Dendritic cell treated with granulocyte-macrophage colony-stimulating factor and Interleukin-4, amounts not matched to agents 40 ng/mL and 50 ng/mL, for 4 days (primary cell): ENCODE results near the gene RIMS1.
"Not testable (repeated sequence)": the region's sequence is repeated elsewhere in the genome, so short reads cannot be mapped to it uniquely, and the experiment has no call there.

Experiments used
- H3K27ac Mint-ChIP-seq: one replicate; pipeline ENCODE4 v1.8.0; 2022; ENCODE audit warnings: mild to moderate bottlenecking, mixed read lengths
- H3K27me3 Mint-ChIP-seq: one replicate; pipeline ENCODE4 v1.8.0; 2022; ENCODE audit warnings: mild to moderate bottlenecking, mixed read lengths
- H3K36me3 Mint-ChIP-seq: one replicate; pipeline ENCODE4 v1.8.0; 2022; ENCODE audit warnings: low read depth, mixed read lengths
- H3K4me1 Mint-ChIP-seq: one replicate; pipeline ENCODE4 v1.8.0; 2022; ENCODE audit warnings: low read depth, mixed read lengths
- H3K4me3 Mint-ChIP-seq: one replicate; pipeline ENCODE4 v1.8.0; 2022; ENCODE audit warnings: mild to moderate bottlenecking, moderate library complexity, mixed read lengths
- H3K9me3 Mint-ChIP-seq: one replicate; pipeline ENCODE4 v1.8.0; 2022; ENCODE audit warnings: mixed read lengths
- intact Hi-C: fragments of 100-400 bp; cut with micrococcal nuclease; formaldehyde crosslinking; loops from one replicate; pipeline ENCODE4 v1.15.0; 2022

The RIMS1 gene

DNA sequence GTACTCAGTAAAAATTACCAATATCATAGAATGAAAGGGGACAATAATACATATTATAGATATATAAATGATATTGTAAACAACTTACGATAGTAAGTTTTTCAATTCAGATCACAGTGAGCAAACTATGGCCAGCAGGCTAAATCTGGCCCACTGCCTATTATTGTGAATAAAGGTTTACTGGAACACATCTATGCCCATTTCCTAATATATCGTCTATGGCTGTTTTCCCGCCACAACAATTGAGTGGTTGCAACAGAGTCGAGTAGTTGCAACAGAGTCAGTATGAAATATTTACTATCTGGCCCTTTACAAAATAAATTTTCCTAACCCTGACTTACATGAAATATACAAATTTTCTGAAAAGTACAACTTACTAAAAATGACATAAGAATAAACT, 438.2 kb downstream of the RIMS1 start:
- no peaks in the 10 kb centered on the region for H3K36me3 Mint-ChIP-seq
- intact Hi-C loops = no loop called here
- no peak overlapping the region for H3K4me3 Mint-ChIP-seq
- H3K27me3 Mint-ChIP-seq = no peaks in the 10 kb centered on the region
- no peaks in the 10 kb centered on the region for H3K4me1 Mint-ChIP-seq
- no peak overlapping the region for H3K27ac Mint-ChIP-seq
- no peaks in the 10 kb centered on the region for H3K9me3 Mint-ChIP-seq

DNA sequence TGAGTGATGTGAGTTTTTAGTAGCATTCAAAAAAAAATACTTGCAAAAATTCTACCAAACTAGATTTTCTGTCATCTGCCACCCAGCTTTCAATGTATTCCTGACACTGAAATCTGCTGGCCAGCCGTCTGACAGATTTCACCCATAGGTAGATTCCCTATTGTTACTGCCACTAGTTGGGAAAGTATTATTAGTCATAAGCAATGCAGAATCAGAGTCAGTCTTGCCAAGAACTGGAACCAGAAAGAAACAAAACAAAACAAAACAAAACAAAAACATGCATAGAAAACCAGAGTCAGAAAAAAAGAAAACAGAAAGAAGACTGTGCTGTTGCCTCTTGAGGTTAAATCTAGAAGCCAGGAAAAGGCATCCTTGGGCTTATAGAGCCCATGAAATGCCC, 442.4 kb downstream of the RIMS1 start:
- no peak overlapping the region for H3K27ac Mint-ChIP-seq
- no peak overlapping the region for H3K4me3 Mint-ChIP-seq

DNA sequence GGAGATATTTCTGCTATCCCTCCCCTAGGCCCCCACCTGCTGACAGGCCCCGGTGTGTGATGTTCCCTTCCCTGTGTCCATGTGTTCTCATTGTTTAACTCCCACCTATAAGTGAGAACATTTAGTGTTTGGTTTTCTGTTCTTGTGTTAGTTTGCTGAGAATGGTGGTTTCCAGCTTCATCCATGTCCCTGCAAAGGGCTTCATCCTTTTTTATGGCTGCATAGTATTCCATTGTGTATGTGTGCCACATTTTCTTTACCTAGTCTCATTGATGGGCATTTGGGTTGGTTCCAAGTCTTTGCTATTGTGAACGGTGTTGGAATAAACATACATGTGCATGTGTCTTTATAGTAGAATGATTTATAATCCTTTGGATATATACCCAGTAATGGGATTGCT, 448.9 kb downstream of the RIMS1 start:
- H3K36me3 Mint-ChIP-seq, H3K27me3 Mint-ChIP-seq, H3K4me1 Mint-ChIP-seq, H3K27ac Mint-ChIP-seq, H3K9me3 Mint-ChIP-seq, H3K4me3 Mint-ChIP-seq, intact Hi-C loops: not testable (repeated sequence)

More for the DNA sequence above, 442.4 kb downstream of the RIMS1 start:
- intact Hi-C loops = no loop called here
- Mint-ChIP-seq H3K27me3 (no peaks in the 10 kb centered on the region), H3K4me1 (no peaks in the 10 kb centered on the region), H3K9me3 (no peaks in the 10 kb centered on the region), H3K36me3 (no peaks in the 10 kb centered on the region)

DNA sequence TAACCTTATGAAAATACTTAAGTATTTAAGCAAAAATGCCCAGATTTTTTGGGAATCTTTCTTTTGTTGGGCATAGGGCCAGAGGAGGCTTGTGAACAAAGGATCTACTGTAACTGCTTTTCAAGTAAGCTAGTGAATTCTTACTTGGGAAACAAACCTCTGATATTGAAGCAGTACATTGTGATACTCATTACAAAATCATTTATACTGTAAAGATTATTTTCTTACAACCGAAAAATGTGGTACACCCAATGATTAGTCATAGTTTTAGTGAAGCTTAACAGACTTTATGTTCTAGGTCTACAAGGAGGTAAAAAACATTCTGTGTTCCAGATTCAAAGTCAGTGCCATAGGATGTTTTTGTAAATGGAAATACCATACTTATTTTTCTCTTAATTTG, 462.6 kb downstream of the RIMS1 start:
- H3K36me3 Mint-ChIP-seq = no peaks in the 10 kb centered on the region
- no peaks in the 10 kb centered on the region for H3K9me3 Mint-ChIP-seq
- H3K27me3 Mint-ChIP-seq = no peaks in the 10 kb centered on the region
- intact Hi-C loops = no loop called here
- no peaks in the 10 kb centered on the region for H3K4me1 Mint-ChIP-seq
- no peak overlapping the region for H3K4me3 Mint-ChIP-seq
- no peak overlapping the region for H3K27ac Mint-ChIP-seq

DNA sequence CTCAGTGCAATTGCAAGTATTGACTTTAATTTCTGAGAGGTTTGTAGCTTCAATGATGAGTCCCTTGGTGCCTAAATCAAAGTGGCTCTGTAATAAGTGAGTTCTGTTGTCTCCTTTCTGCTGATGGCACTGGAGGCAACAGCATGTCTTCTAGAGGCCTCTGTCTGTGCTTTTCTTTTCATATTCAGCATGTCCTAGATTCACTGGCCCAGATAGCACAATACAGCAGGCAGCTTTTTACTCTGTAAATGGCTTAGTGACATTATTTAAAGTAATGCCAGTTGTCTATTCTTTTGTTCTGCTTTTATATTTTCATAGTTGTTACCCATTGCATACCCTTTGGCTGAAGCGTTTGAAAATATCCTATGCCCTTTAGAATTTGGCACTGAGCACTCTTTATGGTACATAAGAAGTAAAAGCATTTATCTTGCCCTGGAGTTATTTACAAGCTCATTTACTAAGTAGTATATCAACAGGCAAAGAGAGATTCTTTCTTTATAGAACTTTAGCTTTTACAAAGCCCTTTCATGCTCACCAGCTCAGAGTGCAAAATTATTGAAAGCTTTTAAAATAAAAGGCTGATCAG, 464.0 kb downstream of the RIMS1 start:
- Mint-ChIP-seq H3K27me3 (no peaks in the 10 kb centered on the region), H3K36me3 (no peaks in the 10 kb centered on the region), H3K4me3 (no peak overlapping the region), H3K4me1 (no peaks in the 10 kb centered on the region), H3K27ac (no peak overlapping the region), H3K9me3 (no peaks in the 10 kb centered on the region)
- intact Hi-C loops = no loop called here

DNA sequence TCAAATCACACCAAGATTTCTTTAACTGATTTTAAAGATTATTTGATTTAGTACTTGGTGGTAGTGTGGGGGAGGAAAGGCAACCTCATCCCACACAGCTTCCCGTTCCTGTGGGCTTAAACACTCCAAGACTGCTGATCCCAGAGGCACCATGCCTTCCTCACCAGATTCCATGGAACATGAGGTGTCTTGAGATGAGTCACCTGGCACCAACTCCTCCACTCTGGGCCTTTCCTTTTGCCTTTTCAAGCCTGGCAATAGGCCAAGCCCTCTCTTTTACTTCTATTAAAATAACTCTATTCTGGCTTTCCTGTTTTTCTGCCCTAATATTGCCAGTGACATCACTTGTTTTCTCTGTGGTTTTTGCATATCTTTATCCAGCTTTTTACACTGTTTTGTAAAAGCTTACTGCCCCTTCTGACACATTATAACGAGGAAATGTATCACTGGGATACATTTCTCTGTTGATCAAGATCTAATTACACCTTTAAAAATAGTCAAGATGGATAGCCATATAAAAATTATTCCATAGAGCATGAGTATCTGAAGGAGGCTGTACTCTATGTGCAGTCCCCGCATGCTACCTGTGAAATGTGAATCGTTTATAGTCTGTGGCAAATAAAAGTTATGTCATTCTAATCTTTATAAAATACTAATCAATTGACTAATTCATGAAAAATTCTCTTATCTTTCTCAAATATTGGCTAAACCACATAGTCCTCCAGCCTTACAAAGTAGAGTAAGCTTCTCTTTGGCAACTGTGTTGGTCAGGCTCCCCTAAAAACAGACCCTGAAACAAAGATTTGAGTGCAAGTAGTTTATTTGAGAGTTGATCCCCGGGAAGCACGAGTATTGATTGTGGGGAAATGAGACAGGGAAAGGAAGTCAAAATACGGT, 477.7 kb downstream of the RIMS1 start:
- Mint-ChIP-seq H3K27ac (no peak overlapping the region), H3K36me3 (no peaks in the 10 kb centered on the region), H3K4me1 (no peaks in the 10 kb centered on the region), H3K4me3 (no peak overlapping the region), H3K27me3 (peaks cover 1% of the 10 kb centered on the region), H3K9me3 (no peaks in the 10 kb centered on the region)
- intact Hi-C loops = no loop called here

DNA sequence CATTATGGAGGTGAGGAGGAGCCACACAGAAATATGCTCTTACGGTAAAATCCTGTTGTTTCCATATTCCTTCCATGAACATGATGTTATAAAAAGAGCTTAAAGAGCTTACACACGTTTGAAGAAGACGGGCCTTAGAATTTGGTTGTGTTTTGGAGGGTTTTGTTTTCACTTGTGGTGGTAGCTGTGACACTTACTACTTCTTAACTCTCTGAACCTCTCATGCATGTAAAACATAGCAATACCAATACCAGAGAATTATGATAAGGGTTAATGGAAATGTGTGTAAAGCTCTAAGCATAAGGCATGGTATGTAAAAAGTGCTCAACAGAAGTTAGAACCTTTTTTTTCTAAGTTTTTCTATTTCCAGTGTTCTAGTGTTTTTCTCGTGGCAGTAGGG, 479.4 kb downstream of the RIMS1 start:
- H3K27ac Mint-ChIP-seq = no peak overlapping the region
- no peaks in the 10 kb centered on the region for H3K9me3 Mint-ChIP-seq
- H3K36me3 Mint-ChIP-seq = no peaks in the 10 kb centered on the region
- no peak overlapping the region for H3K4me3 Mint-ChIP-seq
- intact Hi-C loops = no loop called here
- H3K27me3 Mint-ChIP-seq = peaks cover 1% of the 10 kb centered on the region
- H3K4me1 Mint-ChIP-seq = no peaks in the 10 kb centered on the region

DNA sequence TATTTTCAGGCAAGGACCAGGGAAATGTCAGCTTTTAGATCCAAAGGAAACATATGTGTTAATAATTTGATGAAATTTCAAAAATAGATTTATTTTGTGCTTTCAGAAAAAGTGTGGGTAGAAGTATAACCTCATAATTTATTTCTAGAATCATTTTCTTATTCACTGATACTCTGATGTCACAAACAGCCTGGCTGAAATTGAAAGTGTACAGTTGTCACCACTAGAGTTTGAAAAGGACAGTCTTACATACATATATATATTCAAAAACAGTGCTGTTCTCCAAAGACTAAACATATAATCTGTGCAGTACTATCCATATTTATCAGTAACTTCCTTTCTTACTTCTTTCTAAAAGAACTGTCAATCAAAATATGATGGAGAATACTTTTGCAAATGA, 481.1 kb downstream of the RIMS1 start:
- Mint-ChIP-seq H3K4me3 (no peak overlapping the region), H3K27me3 (peaks cover 3% of the 10 kb centered on the region), H3K4me1 (no peaks in the 10 kb centered on the region), H3K36me3 (no peaks in the 10 kb centered on the region), H3K9me3 (no peaks in the 10 kb centered on the region), H3K27ac (no peak overlapping the region)
- intact Hi-C loops = no loop called here

DNA sequence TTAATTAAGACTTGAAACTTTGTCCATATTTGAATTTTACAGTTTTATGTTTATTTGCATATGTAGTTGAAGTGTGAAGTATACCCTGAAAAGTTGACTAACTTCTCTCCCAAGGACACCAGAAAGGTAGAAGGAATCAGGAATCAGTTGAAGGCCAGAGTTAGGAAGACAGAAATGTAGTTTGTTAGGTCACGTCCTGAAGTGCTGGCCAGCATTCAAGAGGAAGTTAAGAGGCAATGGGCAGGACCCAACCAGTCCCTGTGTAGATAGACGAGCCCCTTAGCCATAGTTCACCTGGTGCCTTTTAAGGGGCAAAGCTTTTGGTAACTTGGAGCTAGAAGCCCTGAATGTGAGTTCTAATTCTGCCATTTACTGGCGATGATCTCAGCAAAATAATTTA, 485.1 kb downstream of the RIMS1 start:
- Mint-ChIP-seq H3K27ac (no peak overlapping the region), H3K27me3 (peaks cover 1% of the 10 kb centered on the region), H3K9me3 (no peaks in the 10 kb centered on the region), H3K36me3 (no peaks in the 10 kb centered on the region), H3K4me1 (no peaks in the 10 kb centered on the region), H3K4me3 (no peak overlapping the region)
- intact Hi-C loops = no loop called here

DNA sequence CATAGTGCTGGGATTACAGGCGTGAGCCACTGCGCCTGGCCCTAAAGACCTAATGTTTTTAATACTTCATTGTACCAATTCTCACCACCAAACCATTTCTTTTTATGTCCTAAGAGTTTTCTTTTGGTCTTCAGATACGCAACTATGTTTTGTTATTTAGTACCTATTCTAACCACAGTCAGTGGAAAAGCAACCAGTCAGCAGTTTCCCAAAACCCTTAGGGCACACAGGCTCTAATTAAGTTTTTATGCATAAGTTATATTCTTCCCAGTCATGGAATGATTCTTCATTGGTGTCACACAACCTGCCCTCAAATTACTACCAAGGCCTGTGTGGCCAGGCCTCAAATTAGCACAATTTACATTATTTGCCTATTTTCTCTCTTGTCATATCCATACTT, 487.8 kb downstream of the RIMS1 start:
- intact Hi-C loops = no loop called here
- Mint-ChIP-seq H3K9me3 (no peaks in the 10 kb centered on the region), H3K27ac (no peak overlapping the region), H3K27me3 (peaks cover 1% of the 10 kb centered on the region), H3K4me3 (no peak overlapping the region), H3K36me3 (no peaks in the 10 kb centered on the region), H3K4me1 (no peaks in the 10 kb centered on the region)

DNA sequence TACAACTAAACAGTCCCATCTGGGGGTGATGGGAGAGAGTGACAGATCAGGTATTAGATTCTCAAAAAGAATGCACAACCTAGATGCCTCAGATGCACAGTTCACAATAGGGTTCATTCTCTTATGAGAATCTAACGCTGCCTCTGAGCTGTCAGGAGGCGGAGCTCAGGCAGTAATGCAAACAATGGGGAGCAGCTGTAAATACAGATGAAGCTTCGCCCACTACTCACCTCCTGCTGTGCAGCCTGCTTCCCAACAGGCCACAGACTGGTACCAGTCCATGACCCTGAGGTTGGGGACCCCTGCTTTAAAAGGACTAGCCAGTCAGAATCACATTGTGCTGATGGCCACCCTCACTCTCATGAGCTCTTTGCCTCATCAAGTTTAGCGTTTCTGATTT, 488.5 kb downstream of the RIMS1 start:
- Mint-ChIP-seq H3K4me3 (no peak overlapping the region), H3K9me3 (no peaks in the 10 kb centered on the region), H3K27me3 (peaks cover 1% of the 10 kb centered on the region), H3K27ac (no peak overlapping the region), H3K36me3 (no peaks in the 10 kb centered on the region), H3K4me1 (no peaks in the 10 kb centered on the region)
- intact Hi-C loops = no loop called here

DNA sequence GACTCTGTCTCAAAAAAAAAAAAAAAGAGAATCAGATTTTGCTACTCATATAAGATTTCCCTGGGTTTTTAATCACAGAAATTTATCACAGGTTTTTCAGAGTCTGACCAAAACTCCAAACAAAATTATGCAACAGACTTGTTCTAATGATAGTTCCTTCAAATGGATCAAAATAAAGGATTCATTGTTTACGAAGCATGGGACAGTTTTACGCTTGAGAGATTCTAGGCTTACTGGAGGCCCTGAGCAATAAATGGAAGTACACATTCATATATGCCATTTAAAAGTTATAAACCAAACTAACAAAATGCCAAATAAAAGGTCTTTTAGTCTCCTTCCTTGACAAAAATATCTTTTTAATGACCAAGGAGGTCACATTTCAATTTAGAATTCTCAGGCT, 490.4 kb downstream of the RIMS1 start:
- intact Hi-C loops = no loop called here
- H3K27ac Mint-ChIP-seq = no peak overlapping the region
- H3K9me3 Mint-ChIP-seq = no peaks in the 10 kb centered on the region
- H3K36me3 Mint-ChIP-seq = no peaks in the 10 kb centered on the region
- H3K27me3 Mint-ChIP-seq = no peaks in the 10 kb centered on the region
- H3K4me3 Mint-ChIP-seq = no peak overlapping the region
- H3K4me1 Mint-ChIP-seq = no peaks in the 10 kb centered on the region

DNA sequence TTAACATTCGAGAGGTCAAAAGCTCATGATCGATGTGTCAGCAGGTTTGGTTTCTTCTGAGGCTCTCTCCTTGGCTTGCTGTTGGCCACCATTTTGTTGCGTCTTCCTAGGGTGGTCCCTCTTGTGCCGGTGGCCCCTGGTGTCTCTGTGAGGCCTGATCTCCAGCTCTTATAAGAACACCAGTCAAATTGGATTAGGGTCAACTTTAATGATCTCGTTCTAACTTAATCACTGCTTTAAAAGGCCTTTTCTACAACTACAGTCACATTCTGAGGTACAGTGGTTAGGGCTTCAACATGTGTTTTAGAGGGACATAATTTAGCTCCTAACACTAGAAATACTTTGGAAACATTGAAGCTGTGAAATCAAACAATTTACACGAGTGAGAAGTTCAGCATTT, 494.7 kb downstream of the RIMS1 start:
- H3K27ac Mint-ChIP-seq = no peak overlapping the region
- peaks cover under 1% of the 10 kb centered on the region for H3K9me3 Mint-ChIP-seq
- H3K4me1 Mint-ChIP-seq = no peaks in the 10 kb centered on the region
- H3K4me3 Mint-ChIP-seq = no peak overlapping the region
- intact Hi-C loops = no loop called here
- peaks cover 2% of the 10 kb centered on the region for H3K27me3 Mint-ChIP-seq
- no peaks in the 10 kb centered on the region for H3K36me3 Mint-ChIP-seq

DNA sequence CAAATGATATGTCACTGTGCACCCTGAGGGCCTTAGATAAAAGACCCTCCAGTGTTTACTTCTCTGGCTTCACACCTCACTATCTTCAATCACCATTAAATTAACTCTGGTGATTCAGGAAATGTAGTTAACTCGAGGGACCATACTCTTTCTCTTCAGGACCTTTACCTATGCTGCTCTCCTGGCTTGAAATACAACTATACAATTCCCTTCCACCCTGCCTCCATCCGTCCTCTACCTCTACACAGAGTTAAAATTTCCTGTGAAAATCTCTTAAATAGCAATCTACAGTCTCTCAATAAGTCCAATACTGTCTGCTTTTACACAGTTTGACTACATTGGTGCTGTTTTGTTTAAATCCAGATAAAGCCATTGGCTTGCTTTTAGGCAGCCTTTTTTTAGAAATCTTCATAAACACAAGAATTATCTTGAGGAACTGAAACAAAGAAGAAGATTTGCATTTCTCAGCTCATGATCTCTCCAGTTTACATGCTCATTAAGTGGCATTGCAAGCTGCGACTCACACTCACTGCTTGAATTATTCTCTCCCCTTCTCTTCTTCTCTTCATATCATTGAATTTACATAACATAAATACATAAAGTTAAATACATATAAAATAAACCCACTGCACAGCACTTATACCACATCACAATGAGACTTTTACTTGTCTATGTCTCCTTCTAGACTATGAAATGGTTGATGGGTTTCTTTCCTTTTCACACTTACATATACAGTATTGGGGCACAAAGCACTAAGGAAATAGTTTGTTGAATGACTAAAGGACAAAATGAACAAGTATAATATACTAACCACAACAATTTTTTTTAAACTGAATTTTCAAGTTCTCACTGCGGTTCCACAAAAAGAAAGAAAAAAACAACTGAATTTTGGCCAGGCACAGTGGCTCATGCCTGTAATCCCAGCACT, 496.5 kb downstream of the RIMS1 start:
- H3K36me3 Mint-ChIP-seq = no peaks in the 10 kb centered on the region
- no peak overlapping the region for H3K4me3 Mint-ChIP-seq
- H3K27ac Mint-ChIP-seq = no peak overlapping the region
- peaks cover 13% of the 10 kb centered on the region for H3K9me3 Mint-ChIP-seq
- H3K4me1 Mint-ChIP-seq = peaks cover 5% of the 10 kb centered on the region
- peaks cover 4% of the 10 kb centered on the region for H3K27me3 Mint-ChIP-seq
- intact Hi-C loops = no loop called here
